SHP77 treated with DMSO at 0.1 percent for 48 hours (cell line): ENCODE measurements around the gene C6orf52.
"Not testable (repeated sequence)": the region's sequence is repeated elsewhere in the genome, so short reads cannot be mapped to it uniquely, and the experiment has no call there.

Experiments used
- DNase-seq: peaks from one replicate; lab custom pipeline; 2025; lab: John Stamatoyannopoulos, UW

The C6orf52 gene

GRCh38 chr6:10694302-10695085, at the start of gene C6orf52, which contains the start of gene PAK1IP1:
Gene C6orf52, minus strand, starts transcription at chr6:10694616. Its CDS starts 7,066 bp downstream, at chr6:10687550.
Gene PAK1IP1, plus strand, starts transcription at chr6:10694972. Its CDS starts 14 bp downstream, at chr6:10694986.
- DNase-seq, result peak; percentile 92

- DNase-seq, result no peak
Observed at GRCh38 chr6:10743515-10743914, 49.1 kb upstream of the C6orf52 start.

GRCh38 chr6:10742251-10742650, 47.8 kb upstream of the C6orf52 start:
- no peak for DNase-seq

GRCh38 chr6:10741643-10742042, 47.2 kb upstream of the C6orf52 start:
- DNase-seq, result not testable (repeated sequence)

- DNase-seq, result no peak
Observed at GRCh38 chr6:10740061-10740460, 45.6 kb upstream of the C6orf52 start.

GRCh38 chr6:10736731-10737130, 42.3 kb upstream of the C6orf52 start:
- DNase-seq, result no peak

GRCh38 chr6:10733863-10734262, 39.4 kb upstream of the C6orf52 start:
- no peak for DNase-seq

GRCh38 chr6:10733151-10733715, 38.8 kb upstream of the C6orf52 start:
- no peak for DNase-seq

GRCh38 chr6:10730254-10730653, 35.8 kb upstream of the C6orf52 start:
- no peak for DNase-seq

- DNase-seq, result no peak
Observed at GRCh38 chr6:10725716-10726115, 31.3 kb upstream of the C6orf52 start.

GRCh38 chr6:10725044-10725443, 30.6 kb upstream of the C6orf52 start:
- no peak for DNase-seq

GRCh38 chr6:10723567-10723881, 29.1 kb upstream of the C6orf52 start:
- no peak for DNase-seq

GRCh38 chr6:10722820-10723566, 28.6 kb upstream of the C6orf52 start, which contains the start of gene TMEM14C:
Gene TMEM14C, plus strand, starts transcription at chr6:10723070. Its CDS starts 1,544 bp downstream, at chr6:10724614.
- peak; percentile 91 for DNase-seq

- no peak for DNase-seq
Observed at GRCh38 chr6:10722570-10722819, 28.1 kb upstream of the C6orf52 start.

- DNase-seq, result no peak
Observed at GRCh38 chr6:10721850-10722569, 27.6 kb upstream of the C6orf52 start.

GRCh38 chr6:10720960-10721849, 26.8 kb upstream of the C6orf52 start:
- DNase-seq, result peak; percentile 78

- no peak for DNase-seq
Observed at GRCh38 chr6:10720265-10720959, 26.0 kb upstream of the C6orf52 start.

GRCh38 chr6:10719964-10720264, 25.5 kb upstream of the C6orf52 start:
- DNase-seq, result no peak

GRCh38 chr6:10719296-10719963, 25.0 kb upstream of the C6orf52 start:
- DNase-seq, result no peak

- DNase-seq, result no peak
Observed at GRCh38 chr6:10713962-10714361, 19.5 kb upstream of the C6orf52 start.
